Measurements from ENCODE around the gene WWOX. TPM values are rescaled to one million over a fixed set of nuclear protein-coding genes. Genes with fewer than 3 reads are reported as not detected.

Gene WWOX
- total RNA-seq, 1 donor from 2014 or later = 12.6 TPM

DNA sequence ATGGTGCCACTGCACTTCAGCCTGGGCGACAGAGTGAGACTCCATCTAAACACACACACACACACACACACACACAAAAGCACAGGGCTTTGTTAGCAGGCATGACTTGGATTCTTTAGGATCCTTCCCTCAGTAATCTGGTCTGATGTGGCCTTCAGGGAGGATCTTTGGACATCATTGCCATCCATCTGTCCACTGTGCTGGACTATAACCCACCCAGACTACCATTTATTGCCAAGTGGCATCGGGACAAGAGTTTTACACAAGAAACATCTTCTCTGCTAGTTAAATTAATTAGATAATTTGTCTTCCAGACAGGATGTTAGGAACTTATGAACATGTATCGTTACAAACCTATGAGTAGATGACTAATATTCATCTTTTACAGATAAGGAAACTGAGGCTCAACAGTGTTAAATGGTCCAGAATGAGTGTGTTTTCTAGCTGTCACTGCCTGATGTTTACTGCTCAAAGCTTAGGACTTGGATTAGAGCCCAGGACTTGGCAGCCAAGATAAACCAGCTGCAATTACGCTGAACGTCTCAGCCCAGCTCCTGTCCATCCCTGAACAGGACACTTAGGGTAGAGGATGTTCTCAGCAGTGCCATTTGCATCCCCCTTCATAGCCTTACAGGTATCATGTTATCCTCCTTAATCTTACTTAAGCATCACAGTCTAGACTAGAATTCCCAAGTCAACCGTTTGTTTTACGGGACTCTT, 285.8 kb downstream of the WWOX start:
- FAIRE-seq (no peak), DNase-seq (ENCODE audit: low read depth) (no peak)
- H3K27me3 ChIP-seq (ENCODE audit: control insufficient read depth, insufficient read depth, low read length) = no peaks in the 10 kb centered on the region
- no peak for TF ChIP-seq CTCF (IDR thresholded peaks at IDR 0.05; ENCODE audit: insufficient read depth, low read length, severe bottlenecking)
- no peaks in the 10 kb centered on the region for H3K36me3 ChIP-seq (ENCODE audit: control insufficient read depth, insufficient read depth, low read length)
- no peak overlapping the region for H3K4me3 ChIP-seq (ENCODE audit: low read depth, low read length)

GRCh38 chr16:78386557-78387324, 287.3 kb downstream of the WWOX start:
- H3K4me3 ChIP-seq (ENCODE audit: low read depth, low read length) = no peak overlapping the region
- H3K27me3 ChIP-seq (ENCODE audit: control insufficient read depth, insufficient read depth, low read length) = no peaks in the 10 kb centered on the region
- TF ChIP-seq CTCF (IDR thresholded peaks at IDR 0.05; ENCODE audit: insufficient read depth, low read length, severe bottlenecking) = no peak
- FAIRE-seq = no peak
- H3K36me3 ChIP-seq (ENCODE audit: control insufficient read depth, insufficient read depth, low read length) = no peaks in the 10 kb centered on the region
- no peak for DNase-seq (ENCODE audit: low read depth)

GRCh38 chr16:78389009-78389498, 289.6 kb downstream of the WWOX start:
- Histone ChIP-seq H3K27me3 (ENCODE audit: control insufficient read depth, insufficient read depth, low read length) (no peaks in the 10 kb centered on the region), H3K4me3 (ENCODE audit: low read depth, low read length) (no peak overlapping the region), H3K36me3 (ENCODE audit: control insufficient read depth, insufficient read depth, low read length) (no peaks in the 10 kb centered on the region)
- FAIRE-seq = no peak
- no peak for TF ChIP-seq CTCF (IDR thresholded peaks at IDR 0.05; ENCODE audit: insufficient read depth, low read length, severe bottlenecking)
- no peak for DNase-seq (ENCODE audit: low read depth)

DNA sequence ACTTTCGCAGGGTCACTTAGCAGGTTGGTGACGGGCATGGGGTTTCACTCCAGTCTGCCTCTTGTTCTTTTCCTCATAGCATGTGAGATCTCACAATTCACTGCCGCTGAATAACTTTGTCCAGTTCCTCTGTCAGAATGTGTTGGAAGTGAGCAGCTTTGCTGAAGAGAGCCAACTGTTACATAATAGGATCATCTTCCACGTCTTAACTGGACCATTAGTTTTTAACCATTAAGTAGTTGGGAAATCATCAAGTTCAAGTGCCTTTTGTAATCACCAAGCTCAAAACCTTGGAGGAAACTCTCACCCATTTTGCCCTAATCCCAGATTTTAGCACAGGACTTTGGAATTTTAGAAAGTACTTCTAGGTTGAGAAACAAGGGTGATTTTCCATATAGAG, 290.6 kb downstream of the WWOX start:
- Histone ChIP-seq H3K27me3 (ENCODE audit: control insufficient read depth, insufficient read depth, low read length) (no peaks in the 10 kb centered on the region), H3K36me3 (ENCODE audit: control insufficient read depth, insufficient read depth, low read length) (no peaks in the 10 kb centered on the region), H3K4me3 (ENCODE audit: low read depth, low read length) (no peak overlapping the region)
- DNase-seq (ENCODE audit: low read depth) (no peak), FAIRE-seq (no peak)
- TF ChIP-seq CTCF (IDR thresholded peaks at IDR 0.05; ENCODE audit: insufficient read depth, low read length, severe bottlenecking) = no peak

DNA sequence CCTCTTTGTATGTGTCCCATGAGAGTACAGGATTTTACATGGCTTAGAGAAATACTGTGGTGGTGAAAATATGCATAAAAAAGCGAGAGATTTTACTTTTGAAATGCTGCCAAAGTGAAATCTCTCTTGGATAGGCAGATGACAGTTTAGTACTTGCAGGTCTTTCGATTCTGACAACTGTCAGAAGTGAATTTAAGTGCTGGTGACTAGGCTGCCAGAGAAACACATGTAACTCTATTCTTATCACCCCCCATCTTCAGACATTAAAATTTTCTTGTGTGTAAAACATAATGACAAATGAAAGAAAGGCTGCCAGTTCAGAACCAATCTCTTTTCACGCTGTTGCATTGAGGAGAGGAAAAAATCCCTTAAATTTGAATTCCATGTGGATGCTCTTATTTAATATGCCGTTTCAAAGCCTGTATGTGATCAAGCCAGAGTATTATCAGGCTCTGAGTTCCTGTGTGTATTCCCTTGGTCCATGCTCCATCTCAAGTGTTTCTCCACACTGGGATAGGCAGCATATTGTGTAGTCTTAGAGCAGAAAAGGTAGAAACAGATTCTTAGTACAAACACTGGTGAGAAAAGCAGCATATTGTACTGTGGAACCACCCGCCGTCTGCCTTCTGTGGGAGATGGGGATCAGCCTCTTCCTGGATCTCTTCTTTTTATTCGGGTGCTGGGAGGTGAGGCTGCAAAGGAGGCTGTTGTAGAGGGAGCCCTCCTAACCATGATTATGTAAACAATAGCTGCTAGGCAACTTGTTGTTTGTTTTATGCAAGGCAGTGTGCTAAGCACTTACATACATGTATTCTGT, 291.3 kb downstream of the WWOX start:
- DNase-seq (ENCODE audit: low read depth) (no peak), FAIRE-seq (no peak)
- Histone ChIP-seq H3K36me3 (ENCODE audit: control insufficient read depth, insufficient read depth, low read length) (no peaks in the 10 kb centered on the region), H3K27me3 (ENCODE audit: control insufficient read depth, insufficient read depth, low read length) (no peaks in the 10 kb centered on the region), H3K4me3 (ENCODE audit: low read depth, low read length) (no peak overlapping the region)
- no peak for TF ChIP-seq CTCF (IDR thresholded peaks at IDR 0.05; ENCODE audit: insufficient read depth, low read length, severe bottlenecking)

Measured in bronchial epithelial cell (primary cell).